Left ventricle myocardium inferior (tissue), 1 donor: ENCODE results near the gene SND1. TPM values are rescaled to one million over a fixed set of nuclear protein-coding genes. Genes with fewer than 3 reads are reported as not detected.

Experiments used
- DNase-seq: peaks from one replicate; pipeline ENCODE4 v3.0.0-alpha.2; 2020
- H3K27ac ChIP-seq: fragments of 200-600 bp; replicated peaks from 2 replicates; pipeline ENCODE4 v1.8.0; 2021
- H3K27me3 ChIP-seq: fragments of 200-600 bp; 2 replicates; pipeline ENCODE4 v1.8.0; 2021; ENCODE audit warnings: low read depth
- H3K36me3 ChIP-seq: fragments of 200-600 bp; 2 replicates; pipeline ENCODE4 v1.8.0; 2021
- H3K4me1 ChIP-seq: fragments of 200-600 bp; 2 replicates; pipeline ENCODE4 v1.8.0; 2021
- H3K4me3 ChIP-seq: fragments of 200-600 bp; 2 replicates; pipeline ENCODE4 v1.8.0; 2021; ENCODE audit warnings: mild to moderate bottlenecking, moderate library complexity
- H3K9me3 ChIP-seq: fragments of 200-600 bp; replicated peaks from 2 replicates; pipeline ENCODE4 v1.8.0; 2021
- intact Hi-C: fragments of 100-400 bp; cut with micrococcal nuclease; formaldehyde crosslinking; loops from one replicate; pipeline ENCODE4 v1.11.0; 2022
- total RNA-seq: library from RNA; stranded (reverse); fragmentation: NEBNext Ultra II Directional; extraction: Animal tissue kit (Norgen Biotek cat#: 25700); gene quantifications from one replicate; pipeline ENCODE4 v1.2.1, GENCODE V29; 2021
- TF ChIP-seq, protein P1 (sequence below): fragments of 200-600 bp; IDR thresholded peaks from 2 replicates; pipeline ENCODE4 v1.8.0; 2021; ENCODE audit warnings: antibody characterized with exemption, mild to moderate bottlenecking, borderline replicate concordance
- donor health status: DM: no; HTN: yes; CAD: no; lungs with severe emphysema.

The SND1 gene
- total RNA-seq, 1 donor from 2014 or later, result 71.6 TPM

GRCh38 chr7:127877951-127878350 is 226.0 kb downstream of the SND1 start:
- peaks cover 26% of the 10 kb centered on the region for H3K4me1 ChIP-seq
- TF ChIP-seq, protein P1, sequence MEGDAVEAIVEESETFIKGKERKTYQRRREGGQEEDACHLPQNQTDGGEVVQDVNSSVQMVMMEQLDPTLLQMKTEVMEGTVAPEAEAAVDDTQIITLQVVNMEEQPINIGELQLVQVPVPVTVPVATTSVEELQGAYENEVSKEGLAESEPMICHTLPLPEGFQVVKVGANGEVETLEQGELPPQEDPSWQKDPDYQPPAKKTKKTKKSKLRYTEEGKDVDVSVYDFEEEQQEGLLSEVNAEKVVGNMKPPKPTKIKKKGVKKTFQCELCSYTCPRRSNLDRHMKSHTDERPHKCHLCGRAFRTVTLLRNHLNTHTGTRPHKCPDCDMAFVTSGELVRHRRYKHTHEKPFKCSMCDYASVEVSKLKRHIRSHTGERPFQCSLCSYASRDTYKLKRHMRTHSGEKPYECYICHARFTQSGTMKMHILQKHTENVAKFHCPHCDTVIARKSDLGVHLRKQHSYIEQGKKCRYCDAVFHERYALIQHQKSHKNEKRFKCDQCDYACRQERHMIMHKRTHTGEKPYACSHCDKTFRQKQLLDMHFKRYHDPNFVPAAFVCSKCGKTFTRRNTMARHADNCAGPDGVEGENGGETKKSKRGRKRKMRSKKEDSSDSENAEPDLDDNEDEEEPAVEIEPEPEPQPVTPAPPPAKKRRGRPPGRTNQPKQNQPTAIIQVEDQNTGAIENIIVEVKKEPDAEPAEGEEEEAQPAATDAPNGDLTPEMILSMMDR, result no peak
- H3K27me3 ChIP-seq, result no peaks in the 10 kb centered on the region
- no peak overlapping the region for H3K27ac ChIP-seq
- DNase-seq, result no peak
- no peaks in the 10 kb centered on the region for H3K9me3 ChIP-seq
- H3K36me3 ChIP-seq, result no peaks in the 10 kb centered on the region
- no peak overlapping the region for H3K4me3 ChIP-seq
- intact Hi-C loops, result no loop called here

GRCh38 chr7:127878791-127879190 is 226.8 kb downstream of the SND1 start:
- H3K27ac ChIP-seq, result no peak overlapping the region
- no peaks in the 10 kb centered on the region for H3K9me3 ChIP-seq
- H3K4me1 ChIP-seq, result peaks cover 34% of the 10 kb centered on the region
- DNase-seq, result no peak
- intact Hi-C loops, result no loop called here
- no peaks in the 10 kb centered on the region for H3K36me3 ChIP-seq
- TF ChIP-seq, protein P1, result no peak
- H3K27me3 ChIP-seq, result no peaks in the 10 kb centered on the region
- no peak overlapping the region for H3K4me3 ChIP-seq

DNA sequence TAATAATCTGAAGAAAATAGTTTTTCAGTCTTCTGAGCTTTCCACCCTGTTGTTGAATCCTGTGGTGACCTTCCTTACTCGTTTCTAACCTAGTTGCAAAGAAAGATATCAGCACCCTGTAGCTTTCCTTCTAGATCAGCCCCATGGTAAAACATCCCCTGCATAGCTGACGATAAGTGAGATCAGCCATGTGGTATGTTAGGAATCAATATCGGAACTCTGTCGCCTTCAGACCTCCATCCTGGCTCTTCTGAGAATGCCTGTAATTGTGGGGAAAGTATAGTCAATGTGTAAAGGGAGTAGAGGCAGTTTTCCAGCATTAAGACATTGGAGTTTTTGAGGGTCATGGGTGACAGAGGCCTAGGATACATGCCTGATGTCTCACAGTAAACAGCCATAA is 227.4 kb downstream of the SND1 start:
- TF ChIP-seq, protein P1, result no peak
- intact Hi-C loops, result no loop called here
- no peak for DNase-seq
- H3K27ac ChIP-seq, result no peak overlapping the region
- no peaks in the 10 kb centered on the region for H3K9me3 ChIP-seq
- H3K27me3 ChIP-seq, result no peaks in the 10 kb centered on the region
- no peak overlapping the region for H3K4me3 ChIP-seq
- peaks cover 41% of the 10 kb centered on the region for H3K4me1 ChIP-seq
- no peaks in the 10 kb centered on the region for H3K36me3 ChIP-seq

GRCh38 chr7:127879942-127880341 is 227.9 kb downstream of the SND1 start:
- no peaks in the 10 kb centered on the region for H3K27me3 ChIP-seq
- TF ChIP-seq, protein P1, result no peak
- no peak overlapping the region for H3K27ac ChIP-seq
- intact Hi-C loops, result no loop called here
- H3K4me1 ChIP-seq, result peaks cover 42% of the 10 kb centered on the region
- H3K4me3 ChIP-seq, result no peak overlapping the region
- DNase-seq, result no peak
- no peaks in the 10 kb centered on the region for H3K36me3 ChIP-seq
- no peaks in the 10 kb centered on the region for H3K9me3 ChIP-seq

GRCh38 chr7:127880454-127880853 is 228.5 kb downstream of the SND1 start:
- H3K27me3 ChIP-seq, result no peaks in the 10 kb centered on the region
- no peak overlapping the region for H3K27ac ChIP-seq
- H3K36me3 ChIP-seq, result no peaks in the 10 kb centered on the region
- intact Hi-C loops, result no loop called here
- no peak overlapping the region for H3K4me3 ChIP-seq
- peaks cover 42% of the 10 kb centered on the region for H3K4me1 ChIP-seq
- TF ChIP-seq, protein P1, result no peak
- H3K9me3 ChIP-seq, result no peaks in the 10 kb centered on the region
- DNase-seq, result no peak

DNA sequence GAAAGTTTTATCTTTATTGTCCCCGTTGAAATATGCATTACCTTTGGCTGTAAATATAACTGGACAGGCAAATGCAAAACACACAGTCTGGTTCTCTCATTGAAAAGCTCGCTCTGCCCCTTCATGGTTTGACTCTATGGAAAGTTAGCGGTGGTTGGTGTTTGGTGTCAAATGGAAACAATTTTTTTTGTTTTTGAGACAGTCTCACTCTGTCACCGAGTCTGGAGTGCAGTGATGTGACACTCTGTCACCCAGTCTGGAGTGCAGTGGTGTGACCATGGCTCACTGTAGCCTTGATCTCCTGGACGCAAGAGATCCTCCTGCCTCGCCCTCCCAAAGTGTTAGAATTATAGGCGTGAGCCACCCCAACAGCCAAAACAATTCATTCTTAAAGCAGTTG is 229.6 kb downstream of the SND1 start:
- no peak overlapping the region for H3K27ac ChIP-seq
- DNase-seq, result no peak
- no peaks in the 10 kb centered on the region for H3K27me3 ChIP-seq
- no peaks in the 10 kb centered on the region for H3K9me3 ChIP-seq
- no peak overlapping the region for H3K4me3 ChIP-seq
- TF ChIP-seq, protein P1, result no peak
- intact Hi-C loops, result no loop called here
- H3K4me1 ChIP-seq, result peaks cover 49% of the 10 kb centered on the region
- no peaks in the 10 kb centered on the region for H3K36me3 ChIP-seq
